K562 (cell line): ENCODE measurements around the gene ORM1. TPM values are rescaled to one million over a fixed set of nuclear protein-coding genes. Genes with fewer than 3 reads are reported as not detected.
A peak's percentile ranks its signal among the peaks of the same experiment; 100 is the strongest.

Experiments
- CTCF ChIP-seq, 3 experiments: IDR thresholded peaks in 2 of 3; conservative IDR thresholded peaks in 1 of 3; 2 replicates each; pipeline ENCODE4 v1.5.1; 2011 to 2012; ENCODE audit warnings: low read length in 3 of 3, mild to moderate bottlenecking in 3 of 3, control low read depth in 2 of 3, improper control_type of control experiment in 1 of 3, inconsistent platforms in 1 of 3, low read depth in 1 of 3, mixed read lengths in 1 of 3, moderate library complexity in 1 of 3; ENCODE audit not compliant: insufficient read depth in 2 of 3
- FOXA1 ChIP-seq: fragments of 450-650 bp; IDR thresholded peaks from 2 replicates; pipeline ENCODE4 v1.6.1; 2016; ENCODE audit warnings: mild to moderate bottlenecking, borderline replicate concordance
- HEY1 ChIP-seq: fragments of 250-450 bp; sonication (Bioruptor Pico); IDR thresholded peaks from 2 replicates; pipeline ENCODE4 v1.5.0; 2020; ENCODE audit warnings: mild to moderate bottlenecking, moderate library complexity, borderline replicate concordance
- HNRNPL ChIP-seq: fragments of 200-400 bp; formaldehyde crosslinking; IDR thresholded peaks from 2 replicates; pipeline ENCODE4 v1.6.1; 2017; ENCODE audit warnings: low read depth, mild to moderate bottlenecking, low read length
- PYGO2 ChIP-seq: fragments of 450-650 bp; IDR thresholded peaks from 2 replicates; pipeline ENCODE4 v1.6.1; 2016; ENCODE audit warnings: mild to moderate bottlenecking, missing genetic modification characterization, moderate library complexity, missing compliant biosample characterization
- RBM25 ChIP-seq: fragments of 200-400 bp; formaldehyde crosslinking; IDR thresholded peaks from 2 replicates; pipeline ENCODE4 v1.6.1; 2018; ENCODE audit warnings: low read length, low read depth, moderate library complexity; ENCODE audit not compliant: severe bottlenecking
- SMAD4 ChIP-seq: fragments of 250-450 bp; sonication (Bioruptor Pico); conservative IDR thresholded peaks from 2 replicates; pipeline ENCODE4 v1.8.0; 2021; ENCODE audit warnings: inconsistent platforms, mild to moderate bottlenecking, moderate library complexity
- ZBTB17 ChIP-seq: fragments of 450-650 bp; formaldehyde crosslinking; IDR thresholded peaks from 2 replicates; pipeline ENCODE4 v1.4.0; 2020; ENCODE audit warnings: mild to moderate bottlenecking
- ZBTB43 ChIP-seq: sonication (generic); formaldehyde crosslinking; IDR thresholded peaks from 2 replicates; pipeline ENCODE4 v1.8.0; 2023; ENCODE audit warnings: mild to moderate bottlenecking, missing genetic modification reagents
- ZEB2 ChIP-seq: fragments of 450-650 bp; IDR thresholded peaks from 2 replicates; pipeline ENCODE4 v1.6.1; 2016
- ZNF253 ChIP-seq: fragments of 250-450 bp; sonication (Bioruptor Pico); conservative IDR thresholded peaks from 2 replicates; pipeline ENCODE4 v1.6.1; 2021; ENCODE audit warnings: mild to moderate bottlenecking
- ZNF280A ChIP-seq: fragments of 450-650 bp; IDR thresholded peaks from 2 replicates; pipeline ENCODE4 v1.6.1; 2018; ENCODE audit warnings: mild to moderate bottlenecking, low read depth; ENCODE audit not compliant: partially characterized antibody
- ZNF407 ChIP-seq: fragments of 450-650 bp; IDR thresholded peaks from 2 replicates; pipeline ENCODE4 v1.6.1; 2016; ENCODE audit warnings: low read depth
- polyA plus RNA-seq, 8 experiments: library from polyadenylated mRNA; depleted of rRNA in 4 of 8; stranded (reverse) in 5 of 8; unstranded in 3 of 8; fragments of >200 nt; fragmentation: Nextera tagmentation in 2 of 8; fragmentation: Illumina TruSeq in 1 of 8; extraction: Ambion mirVana in 2 of 8; extraction: Trizol in 1 of 8; gene quantifications; 2 replicates each; pipeline versions ENCODE4 v1.2.1 to v1.2.3, GENCODE V29; 2011 to 2014; ENCODE audit warnings: inconsistent platforms in 1 of 8, missing spikeins in 1 of 8
- total RNA-seq, 7 experiments: library from RNA; depleted of rRNA in 6 of 7; stranded (reverse); fragments of >200 nt in 6 of 7; fragmentation: Illumina TruSeq in 2 of 7; extraction: Trizol in 2 of 7; gene quantifications; 2 replicates each; pipeline versions ENCODE4 v1.2.1 to v1.2.3, GENCODE V29; 2011 to 2021; ENCODE audit warnings: low replicate concordance in 1 of 7

Gene ORM1
- total and polyA plus RNA-seq, 9 of the 15 experiments (the other 6 are each of a cell fraction or from before 2014, with no cell fraction given), result 2.9 TPM; not detected in 8

- TF ChIP-seq ZNF407, result no peak
- no peak for TF ChIP-seq ZBTB43 (CRISPR knock-in tag)
- TF ChIP-seq FOXA1, result no peak
- no peak for TF ChIP-seq HEY1 (CRISPR knock-in tag)
- no peak for TF ChIP-seq PYGO2 (tag)
- TF ChIP-seq CTCF (IDR thresholded peaks at IDR 0.05 in 2 of 3, conservative IDR thresholded peaks at IDR 0.05 in 1 of 3; ENCODE audit: insufficient read depth in 2 of 3, low read depth in 1 of 3, low read length in 3 of 3), result no peak
- no peak for TF ChIP-seq RBM25
- TF ChIP-seq SMAD4 (CRISPR knock-in tag), result peak; percentile 44; the same call in 1 of the 2 replicates
- no peak for TF ChIP-seq ZEB2
- no peak for TF ChIP-seq ZBTB17 (CRISPR knock-in tag)
- TF ChIP-seq HNRNPL, result no peak
- TF ChIP-seq ZNF280A, result no peak
- TF ChIP-seq ZNF253 (CRISPR knock-in tag), result no peak
Observed at GRCh38 chr9:114317665-114318357, 5.1 kb upstream of the ORM1 start (continued).
